GM18517 (cell line): ENCODE results near the gene OSBPL10.
"Not testable (repeated sequence)": the region's sequence is repeated elsewhere in the genome, so short reads cannot be mapped to it uniquely, and the experiment has no call there.

Source experiments
- ATAC-seq: cut with Tn5 transposase; IDR thresholded peaks from one replicate; pipeline ENCODE4 v1.9.1; 2021; ENCODE audit warnings: mild to moderate bottlenecking, moderate library complexity; ENCODE audit not compliant: unreplicated experiment

Gene OSBPL10

GRCh38 chr3:31896026-31896425 lies 85.0 kb downstream of the OSBPL10 start:
- no peak for ATAC-seq

- ATAC-seq = no peak
Measured at GRCh38 chr3:31895471-31895870, 85.6 kb downstream of the OSBPL10 start.

GRCh38 chr3:31892916-31893573 lies 88.0 kb downstream of the OSBPL10 start:
- no peak for ATAC-seq

- no peak for ATAC-seq
Measured at GRCh38 chr3:31892500-31892899, 88.6 kb downstream of the OSBPL10 start.

GRCh38 chr3:31891876-31892455 lies 89.1 kb downstream of the OSBPL10 start:
- ATAC-seq = no peak

- ATAC-seq = no peak
Measured at GRCh38 chr3:31890742-31891469, 90.2 kb downstream of the OSBPL10 start.

- no peak for ATAC-seq
Measured at GRCh38 chr3:31890007-31890406, 91.1 kb downstream of the OSBPL10 start.

GRCh38 chr3:31885235-31885634 lies 95.8 kb downstream of the OSBPL10 start:
- ATAC-seq = no peak

- ATAC-seq = no peak
Measured at GRCh38 chr3:31884251-31884650, 96.8 kb downstream of the OSBPL10 start.

GRCh38 chr3:31882895-31883294 lies 98.2 kb downstream of the OSBPL10 start:
- no peak for ATAC-seq

- ATAC-seq = no peak
Measured at GRCh38 chr3:31882431-31882830, 98.6 kb downstream of the OSBPL10 start.

GRCh38 chr3:31880482-31881078 lies 100.5 kb downstream of the OSBPL10 start:
- no peak for ATAC-seq

- ATAC-seq = no peak
Measured at GRCh38 chr3:31880020-31880419, 101.0 kb downstream of the OSBPL10 start.

- no peak for ATAC-seq
Measured at GRCh38 chr3:31879365-31879764, 101.7 kb downstream of the OSBPL10 start.

- ATAC-seq = no peak
Measured at GRCh38 chr3:31878231-31878838, 102.7 kb downstream of the OSBPL10 start.

GRCh38 chr3:31876331-31876730 lies 104.7 kb downstream of the OSBPL10 start:
- no peak for ATAC-seq

- no peak for ATAC-seq
Measured at GRCh38 chr3:31875437-31875836, 105.6 kb downstream of the OSBPL10 start.

- no peak for ATAC-seq
Measured at GRCh38 chr3:31873254-31873820, 107.7 kb downstream of the OSBPL10 start.

- ATAC-seq = no peak
Measured at GRCh38 chr3:31871939-31872507, 109.0 kb downstream of the OSBPL10 start.

- not testable (repeated sequence) for ATAC-seq
Measured at GRCh38 chr3:31870111-31870510, 111.0 kb downstream of the OSBPL10 start.

GRCh38 chr3:31868236-31868635 lies 112.8 kb downstream of the OSBPL10 start:
- ATAC-seq = no peak
